GM21737 (cell line): ENCODE measurements around the gene TSPAN6.

Experiments
- ATAC-seq: cut with Tn5 transposase; IDR thresholded peaks from one replicate; pipeline ENCODE4 v1.9.1; 2021; ENCODE audit warnings: mild to moderate bottlenecking, moderate library complexity; ENCODE audit not compliant: unreplicated experiment

The TSPAN6 gene

DNA sequence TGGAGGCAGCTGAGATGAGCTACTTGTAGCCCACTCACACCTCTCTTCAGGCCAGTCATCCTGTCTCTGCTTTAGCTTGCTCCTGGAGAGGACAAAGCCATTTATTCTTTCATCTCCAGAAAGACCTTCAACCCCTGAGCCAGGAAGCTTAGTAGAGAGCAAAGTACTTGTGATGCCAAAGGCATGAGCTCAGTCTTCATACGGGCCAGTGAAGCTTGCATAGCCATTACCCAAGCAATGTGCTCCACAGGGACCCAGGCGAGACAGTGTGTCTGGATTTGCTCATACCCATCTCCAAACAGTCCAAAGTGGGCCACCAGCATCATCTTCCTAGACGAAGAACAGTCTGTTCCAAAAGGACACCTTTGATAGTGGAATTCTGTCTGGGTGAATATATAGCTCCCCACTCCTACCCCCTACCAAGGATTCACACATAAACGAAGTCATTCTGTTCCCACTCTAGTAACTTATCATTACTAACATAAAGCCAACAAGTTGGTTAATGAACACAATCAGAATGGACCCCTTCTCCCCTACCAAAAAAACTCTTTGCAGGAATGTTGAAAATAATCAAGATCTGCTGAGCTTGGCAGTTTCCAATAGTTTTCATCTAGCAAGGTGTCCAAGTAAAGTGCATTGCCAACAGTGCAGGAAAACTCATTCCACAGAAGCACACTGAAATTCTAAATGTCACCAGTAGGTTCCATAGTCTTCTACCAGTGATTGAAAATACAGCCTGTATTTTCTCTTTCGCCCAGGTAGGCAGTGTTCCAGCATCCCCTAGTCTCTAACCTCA, 45.2 kb downstream of the TSPAN6 start:
- no peak for ATAC-seq

DNA sequence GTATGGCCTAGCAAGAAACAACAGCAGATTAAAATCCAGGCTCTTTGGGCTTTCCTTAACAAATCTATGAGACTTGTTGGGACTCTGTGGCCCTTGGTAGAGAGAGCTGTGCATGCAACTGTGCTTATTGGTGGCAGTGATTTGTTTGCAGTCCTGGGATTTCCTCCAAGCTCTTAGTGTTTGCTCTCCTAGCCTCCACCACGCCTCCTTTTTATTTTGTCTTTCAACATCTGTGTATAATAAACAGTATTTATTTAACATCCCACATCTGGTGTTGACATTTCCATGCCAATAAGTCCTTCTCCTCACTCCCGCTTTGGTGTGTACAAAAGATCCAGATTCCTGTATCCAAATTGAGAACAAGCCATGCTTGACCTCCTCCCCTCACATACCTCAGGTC, 48.7 kb downstream of the TSPAN6 start:
- no peak for ATAC-seq

DNA sequence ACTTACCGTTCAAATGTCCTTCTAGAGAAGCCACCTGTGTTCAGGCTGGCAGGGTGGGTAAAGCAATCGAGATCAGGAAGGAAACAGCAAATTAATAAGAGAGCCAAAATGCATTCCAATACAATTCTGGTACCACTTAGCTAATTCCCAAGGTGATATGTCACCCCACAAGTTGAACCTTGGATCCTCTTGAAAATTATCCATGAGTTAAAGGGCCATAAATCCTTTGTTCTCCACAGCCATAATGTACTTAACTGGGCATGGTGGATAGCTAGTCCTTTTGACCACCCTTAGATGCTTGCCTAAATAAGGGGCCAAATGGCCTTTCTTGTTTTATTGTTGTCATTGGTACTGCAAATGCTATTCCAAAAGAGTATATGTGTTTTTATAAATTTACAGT, 49.9 kb downstream of the TSPAN6 start:
- no peak for ATAC-seq

DNA sequence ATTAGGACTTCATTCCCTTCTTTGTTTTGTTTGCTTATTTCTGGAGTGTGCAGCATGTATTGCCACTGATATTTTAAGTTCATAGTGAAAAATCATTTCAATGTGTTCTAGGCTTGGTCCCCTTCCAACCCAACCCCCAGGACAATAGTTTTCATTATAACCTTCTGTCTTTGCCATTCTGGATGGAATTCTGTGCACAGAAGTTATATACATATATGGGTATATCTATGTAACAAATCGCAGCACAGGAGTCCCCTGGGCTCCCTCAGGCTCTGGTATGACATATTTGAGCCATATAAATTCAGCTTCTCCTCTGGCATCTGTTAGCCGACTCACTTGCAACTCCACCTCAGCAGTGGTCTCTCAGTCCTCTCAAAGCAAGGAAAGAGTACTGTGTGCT, 52.0 kb downstream of the TSPAN6 start, which contains the start of gene TNMD:
TNMD (plus strand) TSS at position 326 of the 400 bp plus-strand sequence. CDS start 83 bp downstream, outside the sequence.
- no peak for ATAC-seq
